Thyroid gland (tissue), 4 donors: ENCODE measurements around the gene SNX8. TPM values are rescaled to one million over a fixed set of nuclear protein-coding genes. Genes with fewer than 3 reads are reported as not detected.

Experiments used
- DNase-seq, 2 donors: peaks; one replicate each; pipeline ENCODE4 v3.0.0-alpha.2; 2019
- H3K27ac ChIP-seq, 3 donors: fragments of 200-600 bp; sonication (generic); 1 replicate in 2 of 3; 2 replicates in 1 of 3; pipeline ENCODE4 v1.5.1; 2016 to 2019; ENCODE audit warnings: mild to moderate bottlenecking in 1 of 3, moderate library complexity in 1 of 3
- H3K27me3 ChIP-seq: fragments of 200-600 bp; sonication (generic); one replicate; pipeline ENCODE4 v1.5.1; 2019
- H3K36me3 ChIP-seq, 2 donors: fragments of 200-600 bp; sonication (generic); one replicate each; pipeline ENCODE4 v1.5.1; 2016 to 2019
- H3K4me1 ChIP-seq, 2 donors: fragments of 200-600 bp; sonication (generic); one replicate each; pipeline ENCODE4 v1.5.1; 2017 to 2019
- H3K4me3 ChIP-seq, 3 donors: fragments of 200-600 bp; sonication (generic); replicated peaks in 1 of 3; 1 replicate in 2 of 3; 2 replicates in 1 of 3; pipeline ENCODE4 v1.5.1; 2016; ENCODE audit warnings: mild to moderate bottlenecking in 1 of 3
- H3K9me3 ChIP-seq: fragments of 200-600 bp; sonication (generic); one replicate; pipeline ENCODE4 v1.5.1; 2017
- CTCF ChIP-seq, 6 experiments: fragments of 200-600 bp in 3 of 6; fragments of 450-650 bp in 3 of 6; sonication (generic) in 3 of 6; IDR thresholded peaks; one replicate each; pipeline ENCODE4 v1.5.1; 2016 to 2019; ENCODE audit warnings: antibody characterized with exemption in 6 of 6, mild to moderate bottlenecking in 2 of 6, inconsistent platforms in 1 of 6, moderate library complexity in 1 of 6
- POLR2A ChIP-seq, 2 donors: fragments of 450-650 bp; IDR thresholded peaks; one replicate each; pipeline ENCODE4 v1.6.1; 2017; ENCODE audit warnings: antibody characterized with exemption in 2 of 2, mild to moderate bottlenecking in 2 of 2, moderate library complexity in 1 of 2
- WGBS, 2 donors: methylation state at CpG; one replicate each; pipeline ENCODE4 v1.1.5; 2017; 5-methylcytosine and 5-hydroxymethylcytosine counted together
- intact Hi-C: fragments of 100-400 bp; cut with DNase I; formaldehyde crosslinking; loops from one replicate; pipeline ENCODE4 v1.15.1; 2023
- microRNA-seq: library from miRNA; unstranded; fragments of <30 nt; microRNA quantifications from one replicate; pipeline ENCODE4, GENCODE V29; 2016
- total RNA-seq, 4 donors: library from RNA; depleted of rRNA; stranded (reverse); fragments of >200 nt; gene quantifications; one replicate each; pipeline ENCODE4 v1.2.3, GENCODE V29; 2016

Gene SNX8
- total RNA-seq, 4 donors from 2014 or later: 12.0 to 40.5 (median 23.4) TPM

- no peak overlapping the region for H3K4me3 ChIP-seq
- TF ChIP-seq POLR2A (IDR thresholded peaks at IDR 0.05) (no peak), CTCF (IDR thresholded peaks at IDR 0.05) (no peak)
- no peak for DNase-seq
- peaks cover 0 to 2% of the 10 kb centered on the region in 2 donors for H3K36me3 ChIP-seq
- H3K27me3 ChIP-seq: no peaks in the 10 kb centered on the region
- H3K27ac ChIP-seq: no peak overlapping the region
- intact Hi-C loops: no loop called here
- peaks cover 6 to 11% of the 10 kb centered on the region in 2 donors for H3K4me1 ChIP-seq
- 92 to 94% methylated on average over 12 to 14 of the region's 14 CpGs for WGBS, 2 donors
- no peaks in the 10 kb centered on the region for H3K9me3 ChIP-seq
These were observed 111.9 kb downstream of the SNX8 start for GRCh38 chr7:2202361-2202761.

Small RNA genes lying within 50 kb of the gene (microRNA-seq; reads per million reads assigned to microRNA genes)
- not detected for gene MIR6836

Other genes with a start within 250 kb of the SNX8 start
- gene MAD1L1, start 81.5 kb downstream of the SNX8 start, total RNA-seq: 10 to 100 TPM; 27.4 to 38.6 (median 33.9) TPM
- gene MRM2, start 72.2 kb downstream of the SNX8 start, total RNA-seq: 10 to 100 TPM; 14.7 to 23.8 (median 18.2) TPM
- gene NUDT1, start 72.2 kb downstream of the SNX8 start, total RNA-seq: 10 to 100 TPM in 1 of 4 donors, 1 to 10 TPM in 3; 7.0 to 11.9 (median 9.8) TPM
- gene EIF3B, start 40.4 kb upstream of the SNX8 start, total RNA-seq: 100 to 1,000 TPM in 3 of 4 donors, 10 to 100 TPM in 1; 89.4 to 122 (median 111) TPM
- gene CHST12, start 89.2 kb upstream of the SNX8 start, total RNA-seq: 10 to 100 TPM; 15.3 to 24.2 (median 19.2) TPM
- not detected for gene GRIFIN, start 162.0 kb upstream of the SNX8 start, total RNA-seq
- gene LFNG, start 205.3 kb upstream of the SNX8 start, total RNA-seq: 1 to 10 TPM; 3.8 to 6.1 (median 4.8) TPM
- gene BRAT1, start 241.1 kb upstream of the SNX8 start, total RNA-seq: 10 to 100 TPM; 37.2 to 51.8 (median 45.6) TPM
- gene IQCE, start 244.5 kb upstream of the SNX8 start, total RNA-seq: 10 to 100 TPM; 16.0 to 40.2 (median 37.2) TPM